Stimulated activated naive CD4-positive, alpha-beta T cell (primary cell): ENCODE data around the gene WDR33.
"Not testable (repeated sequence)": the region's sequence is repeated elsewhere in the genome, so short reads cannot be mapped to it uniquely, and the experiment has no call there.

Experiments
- DNase-seq, 6 experiments: peaks; one replicate each; lab custom pipeline; 2025; lab: John Stamatoyannopoulos, UW

WDR33 gene

DNA sequence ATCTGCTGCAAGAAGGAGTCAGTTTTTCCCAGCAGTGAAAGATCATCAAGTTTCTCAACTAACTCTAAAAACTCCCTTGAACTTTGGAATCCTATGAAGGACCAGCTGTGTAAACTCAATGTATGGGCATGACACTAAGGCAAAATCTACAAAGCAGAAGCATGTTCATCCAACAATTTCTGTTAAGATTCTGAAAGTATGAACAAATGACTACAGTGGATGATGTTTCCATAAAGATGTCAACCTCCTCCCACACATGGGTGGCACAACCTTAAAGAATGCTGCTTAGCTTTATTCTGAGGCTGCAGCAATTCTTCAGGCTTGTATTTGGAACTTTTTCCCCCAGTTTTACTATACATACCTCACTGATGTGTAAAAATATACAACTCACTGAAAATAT lies 47.2 kb downstream of the WDR33 start:
- DNase-seq: no peak

DNA sequence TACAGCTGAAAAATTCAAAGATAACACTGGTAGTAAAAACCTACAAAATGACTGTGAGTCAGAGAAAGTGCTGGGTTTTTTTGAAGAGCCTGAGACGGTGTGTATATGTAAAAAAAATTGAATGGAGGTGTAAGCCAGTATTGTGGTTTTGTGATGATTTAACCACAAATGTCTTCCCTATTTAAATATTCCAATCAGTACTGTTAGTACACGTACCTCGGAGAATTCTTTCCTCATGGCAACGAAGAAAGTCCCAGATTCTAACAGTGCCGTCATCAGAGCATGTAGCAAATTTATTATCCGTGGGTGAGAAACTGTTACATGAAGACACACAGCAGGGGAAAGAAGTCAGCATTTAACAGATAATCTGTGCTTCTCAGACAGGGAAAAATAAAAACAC lies 48.1 kb downstream of the WDR33 start:
- DNase-seq: no peak

DNA sequence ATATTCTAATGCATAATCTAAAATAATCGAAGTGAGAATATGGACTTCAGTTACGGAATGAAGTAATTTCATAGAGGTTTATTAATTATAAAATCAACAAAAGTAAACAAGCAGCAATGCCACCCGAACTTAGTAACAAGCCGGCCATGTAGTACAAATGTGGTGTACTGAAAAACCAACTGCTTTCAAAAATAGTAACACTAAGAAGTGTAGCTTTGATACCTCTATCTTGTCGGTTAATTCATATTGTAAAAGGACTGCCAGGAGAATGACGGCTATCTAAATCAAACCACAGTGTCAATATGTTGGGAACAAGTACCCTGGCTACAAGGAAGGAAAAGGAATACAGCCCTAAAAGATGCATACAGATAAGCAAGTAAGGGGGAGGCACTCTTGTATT lies 48.5 kb downstream of the WDR33 start:
- DNase-seq: no peak

DNA sequence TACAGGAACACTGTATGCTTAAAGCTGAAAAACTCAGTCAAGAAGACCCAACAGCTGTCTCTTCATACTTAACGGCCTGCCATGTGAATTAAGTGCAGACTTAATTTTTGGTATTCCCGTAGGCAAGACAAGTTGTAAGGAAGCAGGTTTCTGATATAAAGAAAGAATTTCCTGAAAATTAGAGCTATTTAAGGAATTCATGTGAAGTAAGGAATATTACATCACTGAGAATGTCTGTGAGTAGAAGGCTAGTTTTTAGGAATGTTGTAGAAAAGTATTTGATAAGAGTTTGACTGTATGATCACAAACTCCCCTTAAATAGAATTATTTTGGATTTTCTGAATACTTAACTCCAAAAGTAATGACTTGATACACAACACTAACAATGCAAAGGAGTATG lies 51.0 kb downstream of the WDR33 start:
- DNase-seq: no peak

DNA sequence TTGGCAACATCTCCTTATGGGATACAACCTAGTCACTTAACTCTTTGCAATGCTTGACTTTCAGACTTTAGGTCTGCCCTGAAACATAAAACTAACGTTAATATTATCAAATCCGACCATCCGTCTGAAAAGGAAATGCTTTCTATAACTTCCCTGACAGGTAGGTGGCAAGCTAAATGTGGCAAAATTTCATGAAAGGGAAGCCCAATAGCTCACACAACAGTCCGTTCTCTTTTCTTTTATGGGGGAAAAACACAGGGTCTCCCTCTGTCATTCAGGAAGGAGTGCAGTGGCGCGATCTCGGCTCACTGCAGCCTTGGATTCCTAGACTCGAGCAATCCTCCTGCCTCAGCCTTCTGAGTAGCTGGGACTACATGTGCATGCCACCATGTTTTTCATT lies 56.8 kb downstream of the WDR33 start:
- no peak for DNase-seq

DNA sequence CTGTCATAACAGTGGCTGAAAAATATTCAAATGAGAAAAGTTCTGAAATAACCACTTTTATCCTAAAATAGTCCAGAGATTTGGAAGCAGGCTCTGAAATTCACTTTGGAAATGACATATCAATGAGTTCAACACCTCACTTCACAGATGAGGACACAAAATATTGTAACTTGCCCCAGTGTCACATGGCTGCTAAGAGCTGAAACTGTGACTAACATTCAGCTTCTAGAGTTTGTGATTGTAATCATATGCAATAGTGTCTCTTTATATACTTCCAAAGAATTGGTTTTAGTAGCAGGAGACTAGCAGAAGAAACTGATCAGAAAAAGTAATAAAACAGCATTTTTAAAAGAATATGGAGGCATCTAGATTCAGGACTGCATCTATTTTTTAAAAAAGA lies 57.6 kb downstream of the WDR33 start:
- DNase-seq: no peak

DNA sequence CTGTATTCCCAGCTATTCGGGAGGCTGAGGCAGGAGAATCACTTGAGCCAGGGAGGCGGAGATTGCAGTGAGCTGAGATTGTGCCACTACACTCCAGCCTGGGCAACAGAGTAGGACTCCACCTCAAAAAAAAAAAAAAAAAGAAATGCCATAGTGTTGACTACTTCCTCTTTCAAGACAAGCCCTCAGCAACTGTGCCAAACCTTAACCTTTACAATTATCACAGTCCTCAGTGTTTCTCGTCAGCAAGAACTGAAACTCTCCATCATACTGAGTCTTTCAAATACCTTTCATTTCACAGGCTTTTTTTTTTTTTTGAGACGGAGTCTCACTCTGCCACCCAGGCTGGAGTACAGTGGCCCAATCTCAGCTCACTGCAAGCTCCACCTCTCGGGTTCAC lies 61.4 kb downstream of the WDR33 start:
- DNase-seq: not testable (repeated sequence)

DNA sequence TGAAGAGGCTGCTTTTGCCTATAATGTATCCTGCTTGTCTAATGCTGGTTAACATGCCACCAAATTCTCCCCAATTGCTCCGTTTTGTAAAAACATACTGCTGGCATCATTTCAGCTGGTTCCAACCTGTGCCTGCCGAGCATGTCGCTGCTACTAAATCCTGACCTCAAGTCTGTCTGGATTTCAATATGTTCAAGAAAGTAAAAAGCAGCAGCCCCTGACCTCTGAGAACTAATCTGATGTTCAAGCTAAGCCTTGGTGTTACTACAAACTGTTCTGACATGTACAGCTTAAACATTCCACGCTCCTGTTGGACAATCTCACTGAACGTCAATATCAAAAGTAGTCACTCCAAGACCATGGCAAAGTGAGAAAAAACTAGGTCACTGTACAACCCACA lies 63.4 kb downstream of the WDR33 start:
- DNase-seq: no peak

DNA sequence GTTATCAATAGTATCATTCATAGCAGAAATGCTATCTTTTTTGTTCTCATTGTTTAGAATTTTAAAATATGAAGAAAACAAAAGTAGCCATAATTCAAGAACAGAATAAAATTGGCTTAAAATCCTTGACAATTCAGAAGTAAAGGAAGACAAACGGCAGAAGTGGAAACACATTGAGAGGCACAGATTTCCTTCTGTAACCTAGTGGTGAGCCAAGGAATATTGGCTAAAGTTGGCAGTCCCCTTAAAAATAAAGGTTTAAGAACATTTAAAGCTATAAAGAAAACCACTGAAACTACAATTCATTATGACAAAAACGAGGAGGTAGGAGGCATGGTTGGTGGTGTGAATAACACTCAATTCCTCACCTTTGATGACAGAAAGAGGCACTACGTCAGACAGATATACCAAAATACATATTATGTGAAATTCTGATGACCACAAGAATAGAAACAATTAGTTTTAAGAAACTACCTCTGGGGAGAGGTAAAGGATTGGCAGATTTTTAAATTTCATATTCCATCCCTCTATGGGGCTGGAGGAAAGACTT lies 67.4 kb downstream of the WDR33 start:
- no peak for DNase-seq

DNA sequence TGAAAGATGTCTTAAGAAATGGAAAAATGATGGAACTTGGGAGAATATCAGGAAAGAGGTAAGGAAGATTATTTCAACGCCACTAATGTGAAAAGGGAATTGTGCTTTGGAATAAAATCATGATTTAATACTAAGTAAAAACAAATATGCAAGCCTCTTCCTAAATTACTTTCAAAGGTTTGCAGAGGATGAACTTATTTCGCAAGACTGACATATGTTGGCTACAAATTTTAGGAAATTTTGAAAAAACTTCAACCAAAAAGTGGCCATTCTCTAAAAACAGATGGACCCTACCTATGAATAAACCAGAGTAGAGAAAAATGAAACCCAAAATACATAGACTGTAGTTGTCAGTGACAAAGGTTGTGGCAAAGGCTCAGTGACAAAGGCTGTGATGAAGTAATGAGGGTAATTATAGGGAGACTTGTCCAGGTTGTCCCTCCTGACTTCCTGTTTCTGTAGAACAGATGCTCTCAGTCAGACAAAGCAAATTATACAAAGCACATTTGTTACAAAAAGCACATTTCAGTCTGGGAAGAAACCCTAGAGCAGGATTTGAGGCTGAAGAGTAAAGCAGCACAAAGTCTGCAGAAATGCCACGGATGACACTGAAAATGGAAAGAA lies 70.2 kb downstream of the WDR33 start:
- no peak for DNase-seq

DNA sequence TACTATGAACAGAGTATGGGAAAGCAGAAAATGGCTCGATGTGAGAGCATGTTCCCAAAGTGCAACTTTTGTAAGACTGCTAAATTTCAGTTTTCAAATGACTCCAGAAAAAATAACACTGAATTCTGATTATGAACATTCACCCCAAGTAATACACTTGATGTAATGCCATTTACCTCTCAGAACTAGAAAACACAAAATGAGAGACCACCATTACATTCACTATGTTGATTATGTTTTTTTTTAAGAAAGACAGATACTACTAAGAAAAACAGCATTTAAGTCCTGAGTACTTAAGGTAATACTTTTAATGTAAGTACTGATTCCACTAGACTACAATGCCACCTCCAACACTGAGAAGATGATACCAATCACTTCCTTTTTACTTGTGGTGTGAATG lies 71.2 kb downstream of the WDR33 start:
- no peak for DNase-seq

DNA sequence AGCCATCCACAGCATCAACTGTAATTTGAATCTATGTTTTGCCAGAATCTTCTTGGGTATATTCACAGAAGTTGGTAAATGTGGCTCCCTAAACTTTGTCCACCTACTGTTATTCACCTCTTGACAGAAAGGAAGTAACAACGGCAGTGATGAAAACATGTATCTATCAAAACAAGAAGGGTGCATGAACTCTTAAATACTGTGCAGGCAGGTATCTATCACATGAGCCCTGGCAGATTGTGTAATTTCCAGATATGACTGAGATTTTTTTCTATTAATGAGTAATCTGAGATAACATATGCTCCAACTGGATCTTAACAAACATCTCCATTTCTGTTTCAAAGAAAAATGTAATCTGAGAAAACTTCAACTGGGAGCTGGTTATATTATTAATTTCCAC lies 73.1 kb downstream of the WDR33 start:
- DNase-seq: no peak

DNA sequence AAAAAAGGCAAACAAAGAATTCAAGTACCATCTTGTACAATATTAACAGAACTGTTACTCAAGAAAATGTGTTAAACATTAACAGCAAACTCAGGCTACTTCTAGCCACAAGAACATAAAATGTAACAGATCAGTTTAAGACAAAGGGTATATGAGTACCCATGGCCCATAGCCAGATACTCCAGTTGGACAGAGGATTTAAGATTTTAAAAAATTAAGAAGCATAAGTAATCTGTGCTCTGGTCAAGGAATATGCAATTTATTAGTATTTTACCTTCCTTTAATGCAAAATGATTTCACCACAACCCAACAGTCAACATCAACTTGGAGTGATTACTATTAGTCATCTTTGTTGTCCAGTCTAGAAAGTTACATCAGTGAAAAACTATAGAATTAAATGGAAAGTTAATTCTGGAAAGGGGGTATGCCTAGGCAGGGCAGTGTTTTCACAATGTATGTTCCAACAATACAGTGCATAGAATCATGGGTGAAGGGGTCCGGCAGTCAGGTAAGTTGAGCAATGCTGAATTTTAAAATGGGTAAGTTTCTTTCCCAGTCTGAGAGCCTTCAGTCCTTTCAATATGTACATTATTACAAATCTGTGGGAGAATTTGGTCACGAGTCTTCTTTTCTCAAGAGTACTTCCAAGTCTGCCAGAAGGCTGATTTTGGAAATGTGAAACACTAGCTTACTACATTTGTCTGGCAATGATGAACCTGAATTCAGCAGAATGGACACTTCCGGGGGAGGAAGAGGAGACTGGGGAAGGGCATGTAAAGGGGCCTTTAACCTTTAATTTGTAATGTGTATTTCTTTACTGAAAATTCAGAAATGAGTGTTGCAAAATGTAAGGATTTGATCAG lies 75.2 kb downstream of the WDR33 start:
- DNase-seq: no peak

DNA sequence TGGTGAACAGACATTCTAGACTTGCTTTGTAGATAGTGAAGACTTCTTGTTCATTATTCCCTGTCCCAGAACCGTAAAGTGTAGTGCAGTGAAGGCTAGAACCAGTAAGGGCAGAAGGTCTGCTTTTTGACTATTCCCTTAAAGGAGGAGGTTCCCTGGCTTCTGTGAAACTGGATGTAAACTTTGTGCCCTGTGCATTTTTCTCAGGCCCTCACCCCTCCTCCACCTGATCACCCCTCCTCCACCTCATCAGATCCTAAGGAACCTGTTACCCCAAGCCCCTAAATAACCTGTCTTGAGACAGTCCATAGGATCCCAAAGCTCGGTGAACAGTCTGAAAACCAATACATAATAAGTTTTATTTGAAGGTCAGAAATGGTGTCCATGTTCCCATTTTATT lies 75.9 kb downstream of the WDR33 start:
- DNase-seq: no peak

DNA sequence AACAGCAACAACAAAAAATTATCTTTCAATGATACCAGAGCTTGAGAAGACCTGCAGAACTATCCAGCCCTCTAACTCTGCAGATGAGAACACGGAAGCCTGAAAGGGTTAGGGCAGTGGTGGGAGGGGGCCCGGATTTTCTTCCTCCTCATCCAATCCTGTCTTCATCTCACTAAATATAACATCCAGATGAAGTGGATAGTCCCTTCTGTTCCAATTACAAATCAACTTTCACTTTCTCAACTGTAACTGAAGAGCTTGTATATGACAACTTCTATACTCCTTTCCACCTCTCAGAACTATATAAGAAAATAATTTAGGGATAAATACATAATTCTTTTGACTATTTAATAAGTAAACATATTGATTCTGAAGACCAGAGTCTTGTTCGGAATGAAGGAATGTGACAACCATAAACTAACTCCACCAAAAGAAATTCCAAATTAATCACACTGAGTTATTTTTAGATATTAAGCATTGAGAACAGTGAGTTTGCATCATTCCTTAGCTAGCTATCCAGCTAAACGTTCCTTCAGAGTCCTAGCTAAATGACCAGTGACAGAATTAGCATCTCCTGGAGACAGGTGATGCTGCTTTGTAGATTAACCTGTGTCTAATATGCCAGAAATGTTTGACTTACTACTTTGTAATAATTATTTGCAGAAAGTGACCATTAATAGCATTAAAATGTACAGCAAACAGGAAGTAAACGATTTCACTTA lies 77.0 kb downstream of the WDR33 start:
- no peak for DNase-seq

DNA sequence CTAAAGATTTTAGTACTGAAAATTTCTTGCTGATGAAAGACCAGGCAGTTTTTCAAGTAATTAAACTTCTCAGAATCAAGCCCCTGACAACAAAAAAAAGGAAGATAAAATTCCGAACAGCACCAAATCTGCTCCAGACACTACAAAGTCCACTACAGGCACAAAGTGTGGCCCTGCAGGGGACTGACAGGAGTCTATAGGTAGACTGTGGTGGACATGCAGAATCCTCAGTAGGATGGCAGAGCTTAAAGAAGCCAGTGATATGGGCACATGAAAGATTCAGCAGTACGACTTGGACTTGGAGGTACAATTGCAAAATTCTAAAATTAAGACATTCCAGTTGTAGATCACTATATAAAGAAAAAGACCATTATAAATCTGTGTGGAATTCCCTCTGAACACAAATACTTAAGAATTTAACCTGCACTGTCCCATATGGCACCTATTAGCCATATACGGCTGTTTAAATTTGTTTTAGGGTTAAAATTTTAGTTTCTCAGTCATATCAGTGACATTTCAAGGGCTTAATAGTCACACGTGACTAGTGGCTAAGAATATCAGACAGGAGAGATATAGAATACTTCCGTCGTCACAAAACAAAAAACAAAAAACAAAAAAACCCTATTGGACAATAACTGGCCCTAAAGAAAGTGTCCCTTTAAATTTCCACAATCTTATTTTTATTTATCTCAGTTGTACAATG lies 77.7 kb downstream of the WDR33 start:
- no peak for DNase-seq

DNA sequence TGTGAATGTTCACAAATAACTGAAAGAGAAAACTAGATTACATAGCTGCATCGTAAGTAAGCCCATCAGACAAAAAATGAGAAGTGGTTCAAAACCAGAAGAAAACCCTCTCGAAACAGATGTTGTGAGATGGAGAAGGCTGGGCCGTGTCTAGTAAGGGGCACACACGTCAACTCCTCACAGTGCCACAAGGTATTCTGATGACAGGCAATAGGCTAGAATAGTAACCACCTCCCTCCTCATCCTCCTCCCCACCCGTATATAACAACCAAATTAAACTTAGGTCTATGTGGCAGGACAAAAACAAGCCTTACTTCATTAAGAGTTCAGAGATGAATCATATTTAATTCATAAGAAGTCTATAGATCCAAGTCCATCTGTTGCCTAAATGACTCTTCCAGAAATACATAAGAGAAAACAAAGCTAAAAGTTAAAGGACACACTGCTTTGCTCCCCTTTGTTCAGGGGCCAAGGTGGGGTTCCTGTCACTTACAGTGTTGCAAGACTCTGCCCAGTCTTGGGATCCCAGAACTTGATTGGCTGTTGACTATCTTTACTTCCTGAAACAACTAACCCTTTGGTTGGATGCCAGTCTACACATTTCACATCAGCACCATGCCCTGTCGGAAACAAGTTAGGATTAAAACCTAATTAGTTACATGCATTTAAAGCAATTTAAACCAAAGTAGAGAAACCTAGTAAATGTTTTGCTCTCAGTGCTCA lies 84.7 kb downstream of the WDR33 start:
- no peak for DNase-seq

DNA sequence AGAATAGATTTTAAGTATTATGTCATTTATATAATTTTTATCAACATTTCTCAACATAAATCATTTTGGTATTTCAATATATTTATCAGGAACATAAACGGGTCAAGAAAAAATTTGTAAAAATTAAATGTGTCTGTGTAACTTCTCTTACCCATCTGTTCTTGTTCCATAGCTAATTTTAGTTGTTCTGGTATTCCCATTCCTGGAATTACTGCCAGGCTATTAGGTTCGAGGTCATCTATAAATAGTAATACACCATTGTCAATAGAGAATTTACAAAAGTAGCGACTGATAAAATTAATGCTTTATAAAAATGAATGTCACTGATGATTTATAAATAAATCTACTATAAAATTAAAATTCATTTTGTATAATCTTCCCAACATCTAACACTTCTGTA lies 88.2 kb downstream of the WDR33 start:
- DNase-seq: no peak

DNA sequence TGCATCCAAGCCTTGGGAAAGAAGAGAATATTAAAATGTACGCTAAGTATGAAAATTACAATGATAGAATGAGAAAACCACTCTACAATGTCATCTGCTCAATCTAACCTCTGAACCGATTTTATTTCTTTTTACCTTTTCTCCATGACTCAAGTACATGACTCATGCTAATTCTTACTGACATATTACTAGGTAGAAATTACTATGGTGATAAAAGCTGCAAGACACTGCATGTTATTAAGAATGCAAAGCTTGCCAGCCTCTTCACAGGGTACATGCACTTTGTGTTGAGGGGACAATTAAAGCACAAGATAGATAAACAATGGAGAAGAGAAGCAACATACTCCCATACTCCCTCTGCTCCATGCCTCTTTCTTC lies 89.0 kb downstream of the WDR33 start:
- DNase-seq: no peak

DNA sequence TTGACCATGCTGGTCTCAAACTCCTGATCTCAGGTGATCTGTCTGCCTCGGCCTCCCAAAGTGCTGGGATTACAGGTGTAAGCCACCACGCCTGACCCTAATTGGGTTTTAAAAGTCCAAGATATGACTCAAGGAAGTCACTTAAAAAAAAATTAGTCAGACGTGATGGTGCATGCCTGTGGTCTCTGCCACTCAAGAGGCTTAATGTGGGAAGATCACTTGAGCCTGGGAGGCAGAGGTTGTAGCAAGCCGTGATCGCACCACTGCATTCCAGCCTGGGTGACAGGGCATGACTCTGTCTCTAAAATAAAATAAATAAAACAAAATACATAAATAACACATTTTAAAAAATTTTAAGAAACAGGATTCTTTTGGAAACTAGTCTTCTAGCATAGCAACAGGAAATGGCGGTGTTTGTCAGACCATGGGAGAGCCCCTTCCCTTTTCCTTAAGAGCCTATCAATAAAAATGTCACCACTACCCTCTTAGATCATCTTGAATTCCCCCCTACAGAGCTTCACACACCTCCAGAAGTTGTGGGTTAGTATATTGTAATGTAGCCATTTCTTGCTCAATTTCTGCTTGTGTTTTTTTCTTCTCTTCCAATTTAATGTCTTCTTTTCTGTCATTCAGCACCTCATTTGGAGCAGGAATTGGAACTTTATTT lies 89.5 kb downstream of the WDR33 start:
- no peak for DNase-seq
